A673 (cell line): ENCODE results near the gene HS3ST5. TPM values are rescaled to one million over a fixed set of nuclear protein-coding genes. Genes with fewer than 3 reads are reported as not detected.

Experiments used
- BruUV-seq: library from RNA; stranded (reverse); fragments of 400-500 nt; replicated peaks from 2 replicates; lab custom pipeline; 2021; lab: Mats Ljungman, UMichigan
- CTCF ChIA-PET: fragments of 300-600 bp; sonication (Branson Sonifier 250); formaldehyde crosslinking; loops from one replicate; lab custom pipeline; 2022; ENCODE audit warnings: antibody characterized with exemption; lab: Charles Lee
- POLR2A ChIA-PET: fragments of 300-600 bp; sonication (Branson Sonifier 250); formaldehyde crosslinking; loops from one replicate; lab custom pipeline; 2022; ENCODE audit warnings: antibody characterized with exemption; ENCODE audit not compliant: low non-redundant PET; lab: Charles Lee
- DNase-seq: peaks from one replicate; pipeline ENCODE4 v3.0.0-alpha.2; 2015; ENCODE audit warnings: low spot score
- H3K27ac ChIP-seq: fragments of 200-600 bp; sonication (generic); 2 replicates; pipeline ENCODE4 v1.5.1; 2016; ENCODE audit warnings: mixed run types, low read depth, mild to moderate bottlenecking, mixed read lengths, antibody characterized with exemption, low read length; ENCODE audit not compliant: poor library complexity, severe bottlenecking
- H3K27me3 ChIP-seq: fragments of 200-600 bp; sonication (generic); replicated peaks from 2 replicates; pipeline ENCODE4 v1.6.1; 2017; ENCODE audit warnings: mixed run types, low read depth, mild to moderate bottlenecking, mixed read lengths, antibody characterized with exemption, low read length; ENCODE audit not compliant: insufficient read depth, poor library complexity
- H3K36me3 ChIP-seq: fragments of 200-600 bp; sonication (generic); 2 replicates; pipeline ENCODE4 v1.6.1; 2016; ENCODE audit warnings: mixed run types, mild to moderate bottlenecking, mixed read lengths, antibody characterized with exemption, low read length; ENCODE audit not compliant: insufficient read depth, poor library complexity, severe bottlenecking
- H3K4me1 ChIP-seq: fragments of 200-600 bp; sonication (generic); 2 replicates; pipeline ENCODE4 v1.6.1; 2017; ENCODE audit warnings: mixed run types, mild to moderate bottlenecking, mixed read lengths, antibody characterized with exemption, low read length; ENCODE audit not compliant: insufficient read depth, poor library complexity, severe bottlenecking
- H3K4me3 ChIP-seq: fragments of 200-600 bp; sonication (generic); 2 replicates; pipeline ENCODE4 v1.5.1; 2016; ENCODE audit warnings: low read depth, mixed run types, mild to moderate bottlenecking, mixed read lengths, low read length; ENCODE audit not compliant: poor library complexity, severe bottlenecking
- H3K9me3 ChIP-seq: fragments of 200-600 bp; sonication (generic); 2 replicates; pipeline ENCODE4 v1.6.1; 2016; ENCODE audit warnings: mixed run types, low read depth, mild to moderate bottlenecking, mixed read lengths, antibody characterized with exemption, low read length; ENCODE audit not compliant: poor library complexity, severe bottlenecking
- CTCF ChIP-seq: fragments of 300-800, 200-600 bp; sonication (generic); conservative IDR thresholded peaks from 2 replicates; pipeline ENCODE4 v1.5.1; 2017; ENCODE audit warnings: low read depth, mild to moderate bottlenecking, antibody characterized with exemption, low read length, moderate library complexity, mixed read lengths
- EZH2 ChIP-seq: fragments of 200-600 bp; sonication (generic); IDR thresholded peaks from 2 replicates; pipeline ENCODE4 v1.6.1; 2017; ENCODE audit warnings: borderline replicate concordance, low read depth, mild to moderate bottlenecking, mixed read lengths, antibody characterized with exemption, low read length; ENCODE audit not compliant: poor library complexity, severe bottlenecking
- intact Hi-C: fragments of 100-400 bp; cut with micrococcal nuclease; formaldehyde crosslinking; loops from one replicate; pipeline ENCODE4 v1.10.0; 2022; ENCODE audit not compliant: unreplicated experiment
- total RNA-seq: library from RNA; stranded (reverse); gene quantifications from 2 replicates; pipeline ENCODE4 v1.2.3, GENCODE V29; 2021

Gene HS3ST5
- total RNA-seq, 1 experiment from 2014 or later: not detected

GRCh38 chr6:114288701-114289495 lies 53.9 kb downstream of the HS3ST5 start:
- H3K4me3 ChIP-seq: no peak overlapping the region
- H3K27ac ChIP-seq: no peak overlapping the region
- ChIA-PET CTCF (no interaction called here), POLR2A (no interaction called here)
- DNase-seq: no peak
- H3K9me3 ChIP-seq: no peaks in the 10 kb centered on the region
- no peak for TF ChIP-seq EZH2
- no peak for TF ChIP-seq CTCF
- H3K27me3 ChIP-seq: no peaks in the 10 kb centered on the region
- no TSS peak for BruUV-seq
- no peaks in the 10 kb centered on the region for H3K4me1 ChIP-seq
- intact Hi-C loops: no loop called here
- no peaks in the 10 kb centered on the region for H3K36me3 ChIP-seq

- CTCF ChIA-PET: no interaction called here
- Histone ChIP-seq H3K27me3 (no peaks in the 10 kb centered on the region), H3K27ac (no peak overlapping the region), H3K36me3 (no peaks in the 10 kb centered on the region), H3K4me3 (no peak overlapping the region), H3K9me3 (no peaks in the 10 kb centered on the region), H3K4me1 (no peaks in the 10 kb centered on the region)
- no peak for DNase-seq
- POLR2A ChIA-PET: no interaction called here
- intact Hi-C loops: no loop called here
- BruUV-seq: no TSS peak
- TF ChIP-seq EZH2: no peak
Measured at GRCh38 chr6:114287461-114287860, 55.4 kb downstream of the HS3ST5 start.

GRCh38 chr6:114286211-114286610 lies 56.6 kb downstream of the HS3ST5 start:
- no peaks in the 10 kb centered on the region for H3K9me3 ChIP-seq
- ChIA-PET CTCF (no interaction called here), POLR2A (no interaction called here)
- H3K36me3 ChIP-seq: no peaks in the 10 kb centered on the region
- no peaks in the 10 kb centered on the region for H3K27me3 ChIP-seq
- intact Hi-C loops: no loop called here
- no peaks in the 10 kb centered on the region for H3K4me1 ChIP-seq
- BruUV-seq: no TSS peak
- H3K4me3 ChIP-seq: no peak overlapping the region
- no peak overlapping the region for H3K27ac ChIP-seq
- no peak for DNase-seq
- TF ChIP-seq CTCF (no peak), EZH2 (no peak)

GRCh38 chr6:114284281-114284680 lies 58.5 kb downstream of the HS3ST5 start:
- Histone ChIP-seq H3K27me3 (no peaks in the 10 kb centered on the region), H3K27ac (no peak overlapping the region), H3K36me3 (no peaks in the 10 kb centered on the region), H3K4me3 (no peak overlapping the region), H3K9me3 (no peaks in the 10 kb centered on the region), H3K4me1 (no peaks in the 10 kb centered on the region)
- TF ChIP-seq EZH2: no peak
- TF ChIP-seq CTCF: no peak
- ChIA-PET POLR2A (no interaction called here), CTCF (no interaction called here)
- BruUV-seq: no TSS peak
- no peak for DNase-seq
- intact Hi-C loops: no loop called here
